ENCODE data around the gene GDPD5. TPM values are rescaled to one million over a fixed set of nuclear protein-coding genes. Genes with fewer than 3 reads are reported as not detected.

GDPD5 gene
- polyA plus RNA-seq, 3 donors, result 4.9 to 39.0 (median 7.6) TPM

DNA sequence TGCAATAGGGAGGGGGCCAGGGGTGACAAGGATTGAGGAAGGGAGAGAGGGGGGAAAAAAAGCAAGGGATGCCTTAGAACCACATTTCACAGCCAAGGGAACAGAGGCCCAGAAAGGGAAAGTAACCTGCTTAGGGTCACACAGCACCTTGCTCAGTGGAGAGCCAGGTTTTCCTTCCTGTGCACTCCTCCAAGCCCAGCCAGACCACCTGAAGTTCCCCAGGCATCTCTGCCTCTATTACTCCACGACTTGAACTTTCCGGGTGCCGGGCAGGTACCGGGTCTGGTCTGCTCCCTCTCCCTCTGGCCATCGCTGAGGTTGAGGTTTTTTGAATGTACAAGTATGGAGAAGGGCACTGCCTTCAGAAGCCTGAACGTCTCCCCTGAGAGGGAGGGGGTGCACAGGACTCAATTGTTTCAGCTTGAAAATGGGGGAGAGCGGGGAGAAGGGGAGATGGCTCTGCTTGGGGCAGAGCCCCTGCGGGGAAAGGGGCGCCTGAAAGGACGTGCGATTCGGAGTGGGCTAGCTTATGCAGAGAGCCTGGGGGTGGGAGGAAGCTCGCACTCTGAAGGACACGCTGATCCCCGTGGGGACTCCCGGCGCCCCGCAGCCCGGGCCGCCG lies 35.8 kb upstream of the GDPD5 start:
- peaks cover 5 to 12% of the 10 kb centered on the region in 2 donors for H3K27me3 ChIP-seq (ENCODE audit: control insufficient read depth in 2 of 2, insufficient read depth in 2 of 2, low read length in 2 of 2)
- peaks cover 22% of the 10 kb centered on the region for H3K4me1 Mint-ChIP-seq
- peak overlapping the region in 4 of 7 donors; percentile 73 to 85 (median 79) for H3K27ac Mint-ChIP-seq
- peaks cover 8 to 24% (median 11%) of the 10 kb centered on the region in 3 donors for H3K27me3 Mint-ChIP-seq (ENCODE audit: low read depth in 3 of 3)
- peak overlapping the region; percentile 94 for H3K4me2 ChIP-seq (replicated peaks; ENCODE audit: extremely low read depth, low read length, poor library complexity, severe bottlenecking)
- H3K27ac ChIP-seq (ENCODE audit: low read depth in 1 of 2, low read length in 2 of 2), result peak overlapping the region in 1 of 2 donors; percentile 62
- DNase-seq, result peak; percentile 8 to 18 (median 10)
- H3K9me3 ChIP-seq (replicated peaks in 1 of 2; ENCODE audit: control insufficient read depth in 1 of 2, insufficient read depth in 1 of 2, low read length in 2 of 2), result no peaks in the 10 kb centered on the region
- 7% methylated on average over 18 of the region's 21 CpGs for WGBS (ENCODE audit: insufficient coverage)
- H3K4me3 ChIP-seq (replicated peaks in 1 of 3; ENCODE audit: low read depth in 2 of 3, low read length in 3 of 3), result peak overlapping the region; percentile 60 to 88 (median 82)
- peak overlapping the region; percentile 100 for H3K4me3 Mint-ChIP-seq
- peaks cover 11 to 21% of the 10 kb centered on the region in 2 donors for H3K4me1 ChIP-seq (ENCODE audit: control insufficient read depth in 1 of 2, insufficient read depth in 2 of 2, low read length in 2 of 2)
- peaks cover 0 to 5% (median 0%) of the 10 kb centered on the region in 7 donors for H3K9me3 Mint-ChIP-seq
- no peaks in the 10 kb centered on the region for H4K20me1 ChIP-seq (ENCODE audit: insufficient read depth, low read length)
- TF ChIP-seq, protein P1, sequence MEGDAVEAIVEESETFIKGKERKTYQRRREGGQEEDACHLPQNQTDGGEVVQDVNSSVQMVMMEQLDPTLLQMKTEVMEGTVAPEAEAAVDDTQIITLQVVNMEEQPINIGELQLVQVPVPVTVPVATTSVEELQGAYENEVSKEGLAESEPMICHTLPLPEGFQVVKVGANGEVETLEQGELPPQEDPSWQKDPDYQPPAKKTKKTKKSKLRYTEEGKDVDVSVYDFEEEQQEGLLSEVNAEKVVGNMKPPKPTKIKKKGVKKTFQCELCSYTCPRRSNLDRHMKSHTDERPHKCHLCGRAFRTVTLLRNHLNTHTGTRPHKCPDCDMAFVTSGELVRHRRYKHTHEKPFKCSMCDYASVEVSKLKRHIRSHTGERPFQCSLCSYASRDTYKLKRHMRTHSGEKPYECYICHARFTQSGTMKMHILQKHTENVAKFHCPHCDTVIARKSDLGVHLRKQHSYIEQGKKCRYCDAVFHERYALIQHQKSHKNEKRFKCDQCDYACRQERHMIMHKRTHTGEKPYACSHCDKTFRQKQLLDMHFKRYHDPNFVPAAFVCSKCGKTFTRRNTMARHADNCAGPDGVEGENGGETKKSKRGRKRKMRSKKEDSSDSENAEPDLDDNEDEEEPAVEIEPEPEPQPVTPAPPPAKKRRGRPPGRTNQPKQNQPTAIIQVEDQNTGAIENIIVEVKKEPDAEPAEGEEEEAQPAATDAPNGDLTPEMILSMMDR (IDR thresholded peaks at IDR 0.05), result no peak
- peak overlapping the region; percentile 77 for H3K9ac ChIP-seq (ENCODE audit: insufficient read depth, low read length, poor library complexity, severe bottlenecking)
- H3K79me2 ChIP-seq (ENCODE audit: insufficient read depth, low read length), result no peaks in the 10 kb centered on the region
- intact Hi-C loops (cut with micrococcal nuclease), result no loop called here
- H3K36me3 ChIP-seq (replicated peaks in 1 of 2; ENCODE audit: control insufficient read depth in 1 of 2, insufficient read depth in 2 of 2, low read length in 2 of 2), result no peaks in the 10 kb centered on the region
- peak overlapping the region; percentile 93 for H2AFZ ChIP-seq (ENCODE audit: insufficient read depth, low read depth, low read length, poor library complexity, severe bottlenecking)
- H3K36me3 Mint-ChIP-seq, result no peaks in the 10 kb centered on the region

DNA sequence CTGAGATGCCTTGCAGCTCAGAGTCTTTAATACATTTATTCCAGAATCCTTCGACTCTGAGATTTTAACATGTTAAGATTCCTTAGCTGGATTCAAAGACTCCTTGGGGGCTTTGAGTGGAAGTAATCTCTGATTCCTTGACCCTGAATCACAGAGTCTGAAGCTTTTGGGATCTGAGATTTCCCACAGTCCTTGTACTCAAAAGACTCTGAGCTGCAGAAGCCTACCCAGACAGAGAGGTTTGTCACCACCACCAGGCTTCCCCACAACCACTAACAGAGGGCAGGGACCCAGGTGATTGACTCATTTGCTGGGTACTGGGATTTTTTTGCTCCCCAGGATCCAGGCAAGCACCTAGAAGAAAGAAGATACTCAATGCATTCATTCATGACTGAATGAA lies 34.9 kb upstream of the GDPD5 start:
- Histone ChIP-seq H3K9ac (ENCODE audit: insufficient read depth, low read length, poor library complexity, severe bottlenecking) (no peak overlapping the region), H3K4me2 (replicated peaks; ENCODE audit: extremely low read depth, low read length, poor library complexity, severe bottlenecking) (no peak overlapping the region), H3K9me3 (replicated peaks in 1 of 2; ENCODE audit: control insufficient read depth in 1 of 2, insufficient read depth in 1 of 2, low read length in 2 of 2) (no peaks in the 10 kb centered on the region), H3K4me1 (ENCODE audit: control insufficient read depth in 1 of 2, insufficient read depth in 2 of 2, low read length in 2 of 2) (peaks cover 11 to 21% of the 10 kb centered on the region in 2 donors), H3K36me3 (replicated peaks in 1 of 2; ENCODE audit: control insufficient read depth in 1 of 2, insufficient read depth in 2 of 2, low read length in 2 of 2) (no peaks in the 10 kb centered on the region), H4K20me1 (ENCODE audit: insufficient read depth, low read length) (no peaks in the 10 kb centered on the region), H3K27me3 (ENCODE audit: control insufficient read depth in 2 of 2, insufficient read depth in 2 of 2, low read length in 2 of 2) (peaks cover 5 to 12% of the 10 kb centered on the region in 2 donors), H3K79me2 (ENCODE audit: insufficient read depth, low read length) (no peaks in the 10 kb centered on the region), H3K4me3 (replicated peaks in 1 of 3; ENCODE audit: low read depth in 2 of 3, low read length in 3 of 3) (no peak overlapping the region), H3K27ac (ENCODE audit: low read depth in 1 of 2, low read length in 2 of 2) (no peak overlapping the region), H2AFZ (ENCODE audit: insufficient read depth, low read depth, low read length, poor library complexity, severe bottlenecking) (no peak overlapping the region)
- intact Hi-C loops (cut with micrococcal nuclease), result no loop called here
- Mint-ChIP-seq H3K27ac (no peak overlapping the region), H3K4me3 (no peak overlapping the region), H3K27me3 (ENCODE audit: low read depth in 3 of 3) (peaks cover 8 to 24% (median 11%) of the 10 kb centered on the region in 3 donors), H3K4me1 (peaks cover 22% of the 10 kb centered on the region), H3K9me3 (peaks cover 0 to 5% (median 0%) of the 10 kb centered on the region in 7 donors), H3K36me3 (no peaks in the 10 kb centered on the region)
- WGBS (ENCODE audit: insufficient coverage), result no CpG with 5 or more reads among the region's 1 CpG
- no peak for DNase-seq
- TF ChIP-seq, protein P1 (IDR thresholded peaks at IDR 0.05), result no peak
